Measurements from ENCODE around the gene ZNF425.

DNA sequence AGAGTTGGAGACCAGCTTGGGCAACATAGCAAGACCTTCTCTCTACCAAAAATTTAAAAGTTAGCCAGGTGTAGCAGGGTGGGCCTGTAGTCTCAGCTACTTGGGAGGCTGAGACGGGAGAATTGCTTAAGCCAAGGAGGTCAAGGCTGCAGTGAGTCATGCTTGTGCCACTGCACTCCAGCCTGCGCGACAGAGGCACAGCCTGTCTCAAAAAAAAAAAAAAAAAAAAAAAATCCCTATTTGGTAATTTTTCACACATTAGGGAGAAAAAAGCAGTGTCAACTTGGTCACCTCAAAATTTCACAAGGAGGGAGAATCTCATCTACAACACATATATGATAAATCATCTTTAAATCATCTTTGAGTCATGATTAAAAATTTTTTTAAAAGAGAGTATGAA, 14.7 kb upstream of the ZNF425 start:
- TF ChIP-seq POLR2AphosphoS5 (IDR thresholded peaks at IDR 0.05; ENCODE audit: borderline replicate concordance, low read depth, low read length), result no peak
- TF ChIP-seq EZH2 (IDR thresholded peaks at IDR 0.05), result no peak
